Fibroblast of mammary gland (primary cell): Measurements from ENCODE around the gene TOR4A.

Experiments
- DNase-seq: peaks from one replicate; pipeline ENCODE4 v3.0.0-alpha.2; 2010; ENCODE audit warnings: low read depth
- H3K4me3 ChIP-seq: 2 replicates; pipeline ENCODE4 v1.5.1; 2011; ENCODE audit warnings: low read depth, mild to moderate bottlenecking, low read length, moderate library complexity; ENCODE audit not compliant: control insufficient read depth
- CTCF ChIP-seq: conservative IDR thresholded peaks from 2 replicates; pipeline ENCODE4 v1.5.1; 2011; ENCODE audit warnings: low read depth, low read length, inconsistent platforms; ENCODE audit not compliant: control insufficient read depth, insufficient read depth

Gene TOR4A

GRCh38 chr9:137264067-137264466 lies 13.5 kb upstream of the TOR4A start:
- TF ChIP-seq CTCF = no peak
- no peak for DNase-seq
- no peak overlapping the region for H3K4me3 ChIP-seq

- no peak for TF ChIP-seq CTCF
- no peak overlapping the region for H3K4me3 ChIP-seq
- DNase-seq = no peak
Observed at GRCh38 chr9:137265496-137266161, 11.9 kb upstream of the TOR4A start.

- TF ChIP-seq CTCF = no peak
- no peak overlapping the region for H3K4me3 ChIP-seq
- DNase-seq = no peak
Observed at GRCh38 chr9:137266162-137266527, 11.4 kb upstream of the TOR4A start.

- no peak for TF ChIP-seq CTCF
- no peak overlapping the region for H3K4me3 ChIP-seq
- no peak for DNase-seq
Observed at GRCh38 chr9:137266585-137267453, 10.7 kb upstream of the TOR4A start.

GRCh38 chr9:137267933-137268355 lies 9.6 kb upstream of the TOR4A start:
- no peak for DNase-seq
- TF ChIP-seq CTCF = no peak
- H3K4me3 ChIP-seq = no peak overlapping the region

- no peak for DNase-seq
- H3K4me3 ChIP-seq = no peak overlapping the region
- TF ChIP-seq CTCF = no peak
Observed at GRCh38 chr9:137268538-137269201, 8.9 kb upstream of the TOR4A start.
